HTR-8/SVneo (cell line): Measurements from ENCODE around the gene DNAJC18.

ENCODE experiments used
- DNase-seq: peaks from one replicate; pipeline ENCODE4 v3.0.0; 2011; ENCODE audit warnings: low spot score, mixed read lengths; ENCODE audit not compliant: insufficient read length
- FAIRE-seq: peaks from 2 replicates; lab custom pipeline; 2011; peaks lifted over from hg19 to GRCh38; lab: Jason Lieb, UNC

DNAJC18 gene

GRCh38 chr5:139378101-139378825 lies 61.1 kb downstream of the DNAJC18 start:
- DNase-seq = no peak
- no peak for FAIRE-seq

GRCh38 chr5:139377226-139377625 lies 62.1 kb downstream of the DNAJC18 start:
- FAIRE-seq = no peak

GRCh38 chr5:139376364-139376763 lies 63.0 kb downstream of the DNAJC18 start:
- no peak for DNase-seq
- no peak for FAIRE-seq

More at GRCh38 chr5:139377226-139377625, 62.1 kb downstream of the DNAJC18 start:
- no peak for DNase-seq

GRCh38 chr5:139374909-139375308 lies 64.4 kb downstream of the DNAJC18 start:
- no peak for FAIRE-seq
- DNase-seq = no peak

GRCh38 chr5:139371482-139372435 lies 67.6 kb downstream of the DNAJC18 start:
- no peak for DNase-seq
- FAIRE-seq = no peak

GRCh38 chr5:139369181-139369580 lies 70.1 kb downstream of the DNAJC18 start:
- FAIRE-seq (no peak), DNase-seq (no peak)

- no peak for DNase-seq
- no peak for FAIRE-seq
These were observed 70.7 kb downstream of the DNAJC18 start for GRCh38 chr5:139368613-139369012.

- no peak for DNase-seq
- no peak for FAIRE-seq
These were observed 74.9 kb downstream of the DNAJC18 start for GRCh38 chr5:139364466-139364865.

GRCh38 chr5:139363937-139364336 lies 75.4 kb downstream of the DNAJC18 start:
- FAIRE-seq = no peak
- DNase-seq = no peak

- FAIRE-seq (no peak), DNase-seq (no peak)
These were observed 77.4 kb downstream of the DNAJC18 start for GRCh38 chr5:139361835-139362429.

- DNase-seq = no peak
- FAIRE-seq = no peak
These were observed 78.9 kb downstream of the DNAJC18 start for GRCh38 chr5:139360384-139360783.
